Right hindlimb (tissue), 1 donor: ENCODE data around the gene RNPC3.
"Not testable (repeated sequence)": the region's sequence is repeated elsewhere in the genome, so short reads cannot be mapped to it uniquely, and the experiment has no call there.

Experiments used
- DNase-seq: peaks from one replicate; pipeline ENCODE4 v3.0.0-alpha.2; 2018

The RNPC3 gene

GRCh38 chr1:103561124-103561523, 35.6 kb downstream of the RNPC3 start:
- not testable (repeated sequence) for DNase-seq

- DNase-seq, result no peak
Observed at GRCh38 chr1:103561643-103562395, 36.3 kb downstream of the RNPC3 start.

- DNase-seq, result no peak
Observed at GRCh38 chr1:103563056-103563455, 37.6 kb downstream of the RNPC3 start.

- no peak for DNase-seq
Observed at GRCh38 chr1:103569493-103569892, 44.0 kb downstream of the RNPC3 start.

GRCh38 chr1:103571289-103571688, 45.8 kb downstream of the RNPC3 start, which contains the start of gene AMY2B:
Gene AMY2B (plus strand): TSS chr1:103571589. CDS start chr1:103571603, 14 bp downstream.
- DNase-seq, result not testable (repeated sequence)

- DNase-seq, result no peak
Observed at GRCh38 chr1:103576065-103576464, 50.6 kb downstream of the RNPC3 start.

- not testable (repeated sequence) for DNase-seq
Observed at GRCh38 chr1:103576784-103577183, 51.3 kb downstream of the RNPC3 start.

GRCh38 chr1:103582464-103582863, 57.0 kb downstream of the RNPC3 start:
- DNase-seq, result no peak

GRCh38 chr1:103583887-103584286, 58.4 kb downstream of the RNPC3 start:
- no peak for DNase-seq

GRCh38 chr1:103584537-103584936, 59.0 kb downstream of the RNPC3 start:
- no peak for DNase-seq

GRCh38 chr1:103602740-103603139, 77.2 kb downstream of the RNPC3 start:
- not testable (repeated sequence) for DNase-seq
